NCI-H2227 treated with DMSO at 0.1 percent for 48 hours (cell line): Measurements from ENCODE around the gene CCKAR.

Experiments
- DNase-seq: peaks from one replicate; lab custom pipeline; 2025; lab: John Stamatoyannopoulos, UW

CCKAR gene

GRCh38 chr4:26490960-26491284 lies 638 bp upstream of the CCKAR start:
- DNase-seq, result no peak

DNA sequence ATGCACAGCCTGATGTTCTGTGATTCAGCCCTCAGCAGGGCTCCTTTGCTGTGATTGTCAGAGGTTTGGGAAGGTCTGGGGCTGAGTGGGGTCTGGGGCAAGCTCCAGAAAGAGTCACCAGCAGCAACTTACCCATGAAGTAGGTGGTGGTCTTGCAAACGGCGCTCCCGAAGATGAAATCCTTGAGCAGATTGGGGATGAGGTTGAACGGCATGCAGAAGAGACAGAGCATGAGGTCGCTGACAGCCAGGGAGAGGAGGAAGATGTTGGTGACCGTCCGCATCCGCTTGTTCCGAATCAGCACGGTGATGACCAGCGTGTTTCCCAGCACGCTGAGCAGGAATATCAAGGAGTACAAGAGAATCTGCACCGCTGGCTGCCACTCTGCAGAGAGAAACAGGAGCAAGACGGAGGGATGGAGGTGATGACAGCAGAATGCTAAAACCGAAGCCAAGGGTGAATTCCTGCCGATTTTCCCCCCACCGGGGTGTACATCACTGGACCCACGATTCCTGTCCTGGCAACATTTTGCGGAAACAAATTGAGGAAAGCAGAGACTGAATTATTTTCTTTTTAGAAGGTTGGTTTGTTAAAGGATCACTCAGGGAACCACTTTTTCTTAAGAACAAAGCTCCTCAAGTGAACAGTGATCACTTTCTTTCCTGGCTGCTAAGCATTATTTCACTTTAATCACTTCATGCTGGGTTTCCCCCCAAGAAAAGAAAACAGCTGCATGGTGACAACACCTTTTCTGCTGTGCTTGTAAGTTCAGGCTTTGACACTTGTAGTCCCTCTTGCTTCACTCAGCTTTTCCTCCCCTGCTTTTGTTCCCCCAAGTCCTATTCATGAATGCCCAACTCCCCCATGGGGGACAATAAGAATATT lies 941 bp downstream of the CCKAR start:
- no peak for DNase-seq

- DNase-seq, result no peak
Measured at GRCh38 chr4:26485684-26486083, 4.6 kb downstream of the CCKAR start.

DNA sequence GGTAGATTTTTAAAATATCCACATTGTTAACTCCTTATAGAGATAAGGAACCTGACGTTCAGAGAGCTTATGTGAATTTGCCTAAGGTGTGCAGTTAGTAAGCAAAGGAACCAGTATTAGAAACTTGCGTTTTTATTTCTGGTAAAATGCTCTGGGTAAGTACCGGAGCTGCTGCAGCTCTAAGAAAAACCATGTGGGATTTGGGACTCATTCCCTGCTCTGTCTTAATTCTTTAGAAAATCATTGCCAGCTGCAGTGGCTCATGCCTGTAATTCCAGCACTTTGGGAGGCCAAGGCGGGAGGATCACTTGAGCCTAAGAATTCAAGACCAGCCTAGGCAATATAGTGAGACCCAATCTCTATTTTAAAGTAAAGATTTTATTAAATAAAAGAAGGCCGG lies 5.8 kb downstream of the CCKAR start:
- no peak for DNase-seq

DNA sequence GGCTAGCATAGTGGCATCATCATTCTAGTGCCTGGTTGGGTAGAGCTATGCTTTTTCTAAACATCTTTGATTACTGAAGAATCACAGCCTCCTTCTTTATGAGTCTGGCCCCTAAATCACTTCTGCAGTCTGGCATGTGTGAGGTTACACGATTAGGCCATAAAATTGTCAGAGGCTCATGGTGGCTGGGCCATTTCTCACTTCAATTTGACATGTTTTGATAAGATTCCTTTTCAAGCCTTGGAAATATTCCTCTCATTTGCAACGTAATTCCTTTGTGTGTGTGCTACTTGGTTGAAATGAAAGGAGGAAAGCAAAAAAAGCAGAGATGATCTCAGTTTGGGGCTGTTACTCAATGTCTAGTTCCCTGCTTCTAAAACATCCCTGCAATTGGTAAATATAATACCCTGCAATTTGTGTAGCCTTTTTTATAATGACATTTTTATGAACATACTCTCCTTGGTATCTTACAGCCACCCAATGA lies 6.2 kb downstream of the CCKAR start:
- DNase-seq, result no peak

DNA sequence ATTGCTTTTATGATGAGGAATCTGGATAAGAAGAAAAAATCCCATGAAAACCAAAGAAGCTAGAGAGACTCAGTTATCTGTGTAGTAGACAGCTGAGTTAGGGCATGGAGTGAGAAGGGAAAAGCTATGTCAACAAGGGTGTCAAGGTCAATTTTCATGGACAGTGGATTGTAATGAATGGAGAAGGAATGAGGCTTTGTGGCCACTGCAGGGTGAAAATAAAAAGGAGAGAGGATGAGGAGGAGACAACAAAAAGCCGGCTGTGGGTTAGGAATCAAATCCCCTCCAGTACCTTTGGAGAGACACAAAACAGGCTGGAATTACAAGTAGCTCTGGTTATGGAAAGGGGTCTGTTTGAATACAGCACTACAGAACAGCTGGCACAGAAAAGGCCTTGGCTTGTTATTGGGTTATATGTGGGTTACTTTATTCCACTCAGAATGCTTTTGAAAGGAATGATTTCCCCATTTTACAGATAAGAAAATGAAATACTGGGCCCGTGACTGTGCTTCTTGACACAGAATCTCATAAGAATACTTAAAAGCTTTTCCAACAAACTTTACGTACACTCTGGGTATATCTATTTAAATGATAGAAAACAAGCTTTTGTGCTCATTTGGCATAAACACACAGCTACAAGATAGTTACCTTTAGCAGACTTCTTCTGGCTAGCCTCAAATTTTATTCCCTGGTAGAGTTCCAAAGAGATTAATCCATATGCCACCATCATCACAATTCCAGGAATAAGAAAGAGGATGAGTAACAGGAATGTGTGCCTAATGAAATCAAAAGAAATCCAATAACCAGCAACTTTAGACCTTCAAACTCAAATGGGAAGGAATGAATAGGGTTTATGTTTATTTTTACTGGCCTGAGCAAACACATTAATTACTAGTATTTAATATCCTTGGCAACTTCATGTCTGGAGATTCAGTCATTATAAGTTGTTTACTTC lies 7.5 kb downstream of the CCKAR start:
- DNase-seq, result no peak

GRCh38 chr4:26478330-26478729 lies 12.0 kb downstream of the CCKAR start:
- DNase-seq, result no peak

DNA sequence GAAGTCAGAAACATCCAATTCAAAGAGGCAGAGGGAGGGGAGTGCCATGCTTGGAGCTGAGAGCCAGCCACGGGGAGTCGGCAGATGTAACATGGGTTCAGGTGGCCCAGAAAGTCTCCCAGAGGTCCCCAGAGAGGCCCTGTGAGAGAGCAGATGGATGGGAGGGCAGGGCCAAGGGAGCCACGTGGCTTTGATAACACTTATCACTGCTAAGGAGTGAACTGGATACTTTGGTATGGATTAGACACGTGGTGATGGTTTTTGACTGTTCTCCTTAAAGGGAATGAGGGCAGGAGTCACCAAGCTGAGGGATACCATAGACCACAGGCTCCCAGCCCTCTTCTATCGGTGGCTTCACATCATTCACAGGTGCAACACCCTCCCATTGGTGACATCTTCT lies 13.7 kb downstream of the CCKAR start:
- no peak for DNase-seq

DNA sequence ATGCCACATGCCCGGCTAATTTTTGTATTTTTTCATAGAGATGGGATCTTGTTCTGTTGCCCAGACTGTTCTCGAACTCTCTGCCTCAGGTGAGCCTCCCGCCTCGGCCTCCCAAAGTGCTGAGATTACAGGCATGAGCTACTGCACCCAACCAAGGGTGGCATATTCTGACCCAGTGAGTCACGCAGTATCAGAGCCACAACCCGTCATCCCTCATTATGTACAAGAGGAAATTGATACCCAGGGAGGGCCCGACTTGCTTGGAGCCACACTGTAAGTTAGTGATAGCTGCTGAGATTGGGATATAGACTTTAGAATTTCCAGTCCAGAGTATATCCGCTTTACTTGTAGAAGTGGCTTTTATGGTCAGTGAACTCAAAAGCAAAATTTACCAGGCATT lies 14.6 kb downstream of the CCKAR start:
- no peak for DNase-seq

- no peak for DNase-seq
Measured at GRCh38 chr4:26474551-26474950, 15.7 kb downstream of the CCKAR start.

- DNase-seq, result no peak
Measured at GRCh38 chr4:26473893-26474292, 16.4 kb downstream of the CCKAR start.

DNA sequence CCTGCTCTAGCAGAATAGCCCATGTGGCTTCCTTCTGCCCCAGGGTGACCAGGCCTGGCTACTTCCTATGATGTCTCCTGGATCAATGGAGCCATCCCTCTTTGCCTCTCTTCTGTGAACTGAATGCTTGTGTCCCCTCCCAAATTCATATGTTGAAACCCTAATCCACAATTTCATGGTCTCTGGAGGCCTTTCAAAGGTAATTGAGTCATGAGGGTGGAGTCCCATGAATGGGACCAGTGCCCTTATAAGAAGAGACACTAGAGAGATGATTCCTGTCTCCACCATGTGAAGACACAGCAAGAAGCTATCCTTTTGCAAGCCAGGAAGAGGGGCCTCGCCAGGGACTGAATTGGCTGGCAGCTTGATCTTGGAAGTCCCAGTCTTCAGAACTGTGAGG lies 18.4 kb downstream of the CCKAR start:
- no peak for DNase-seq

GRCh38 chr4:26468977-26469376 lies 21.3 kb downstream of the CCKAR start:
- DNase-seq, result no peak

DNA sequence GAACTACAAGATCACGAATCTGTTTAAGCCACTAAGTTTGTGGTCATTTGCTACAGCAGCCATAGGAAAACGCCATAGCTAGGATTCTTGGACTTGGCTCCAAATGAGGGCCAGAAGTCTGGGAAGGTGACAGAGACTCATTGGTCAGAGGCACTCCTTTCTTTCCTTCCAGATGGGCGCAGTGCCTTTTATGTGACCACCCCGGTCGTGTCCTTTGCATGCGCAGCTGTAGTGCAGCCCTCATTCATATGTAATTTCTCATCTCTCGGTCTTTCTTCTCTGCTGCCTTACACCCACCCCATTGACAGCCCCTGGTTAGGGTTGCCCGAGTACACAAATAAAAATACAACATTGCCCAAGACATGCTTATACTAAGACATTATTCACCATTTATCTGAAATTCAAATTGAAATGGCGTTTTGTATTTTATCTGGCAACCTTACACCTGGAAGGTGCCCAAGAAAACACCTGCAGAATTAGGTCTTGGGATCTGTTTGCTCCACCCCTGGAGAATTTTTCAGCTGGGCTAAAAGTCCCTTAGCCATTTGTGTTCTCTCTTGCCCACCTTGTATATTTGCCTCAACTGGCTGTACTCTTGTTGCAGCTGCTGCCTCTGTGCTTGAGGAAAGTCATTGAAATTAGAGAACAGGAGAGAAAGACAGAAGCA lies 21.9 kb downstream of the CCKAR start:
- DNase-seq, result no peak

DNA sequence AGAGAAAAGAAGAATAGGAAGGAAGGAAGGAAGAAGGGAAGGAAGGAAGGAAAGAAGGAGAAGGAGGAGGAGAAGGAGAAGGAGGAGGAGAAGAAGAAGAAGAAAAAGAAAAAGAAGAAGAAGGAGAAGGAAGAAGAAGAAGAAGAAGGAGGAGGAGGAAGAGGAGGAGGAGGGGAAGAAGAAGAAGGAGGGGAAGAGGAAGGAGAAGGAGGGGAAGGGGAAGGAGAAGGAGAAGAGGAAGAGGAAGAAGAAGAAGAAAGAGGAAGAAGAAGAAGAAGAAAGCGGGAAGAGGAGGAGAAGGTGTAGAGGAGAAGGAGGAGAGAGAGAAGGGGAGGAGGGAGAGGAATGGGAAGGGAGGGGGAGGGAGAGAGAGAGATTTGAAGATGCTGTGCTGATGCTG lies 22.6 kb downstream of the CCKAR start:
- DNase-seq, result no peak

DNA sequence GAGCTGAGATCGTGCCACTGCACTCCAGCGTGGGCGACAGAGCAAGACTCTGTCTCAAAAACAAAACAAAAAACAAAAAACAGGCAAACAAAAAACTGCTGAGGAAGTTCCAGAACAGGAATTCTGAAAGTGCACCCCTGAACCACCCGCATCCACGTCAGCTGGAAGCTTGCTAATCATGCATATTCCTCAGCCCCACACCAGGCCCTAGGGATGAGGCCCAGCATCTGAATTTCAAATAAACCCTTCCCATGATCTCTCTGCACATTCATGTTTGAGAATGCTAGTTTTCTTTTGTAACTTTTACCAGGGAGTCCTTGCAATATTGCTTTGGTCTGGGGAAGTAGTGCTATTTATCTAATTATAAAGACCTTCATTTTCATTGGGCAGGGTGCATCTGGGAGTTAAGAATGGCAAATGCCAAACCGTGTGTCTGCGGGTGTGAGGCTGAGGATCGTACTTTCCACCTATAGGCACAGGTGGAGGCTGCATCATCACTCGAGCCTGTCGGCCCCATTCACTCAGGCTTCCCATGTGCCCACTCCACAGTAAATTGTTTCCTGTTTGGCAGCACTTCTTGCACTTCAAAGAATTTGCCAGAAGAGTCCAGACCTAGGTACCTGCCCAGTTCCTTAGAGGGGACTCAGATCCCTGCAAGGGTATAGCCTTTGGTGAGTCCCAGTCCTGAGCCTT lies 23.6 kb downstream of the CCKAR start:
- no peak for DNase-seq

DNA sequence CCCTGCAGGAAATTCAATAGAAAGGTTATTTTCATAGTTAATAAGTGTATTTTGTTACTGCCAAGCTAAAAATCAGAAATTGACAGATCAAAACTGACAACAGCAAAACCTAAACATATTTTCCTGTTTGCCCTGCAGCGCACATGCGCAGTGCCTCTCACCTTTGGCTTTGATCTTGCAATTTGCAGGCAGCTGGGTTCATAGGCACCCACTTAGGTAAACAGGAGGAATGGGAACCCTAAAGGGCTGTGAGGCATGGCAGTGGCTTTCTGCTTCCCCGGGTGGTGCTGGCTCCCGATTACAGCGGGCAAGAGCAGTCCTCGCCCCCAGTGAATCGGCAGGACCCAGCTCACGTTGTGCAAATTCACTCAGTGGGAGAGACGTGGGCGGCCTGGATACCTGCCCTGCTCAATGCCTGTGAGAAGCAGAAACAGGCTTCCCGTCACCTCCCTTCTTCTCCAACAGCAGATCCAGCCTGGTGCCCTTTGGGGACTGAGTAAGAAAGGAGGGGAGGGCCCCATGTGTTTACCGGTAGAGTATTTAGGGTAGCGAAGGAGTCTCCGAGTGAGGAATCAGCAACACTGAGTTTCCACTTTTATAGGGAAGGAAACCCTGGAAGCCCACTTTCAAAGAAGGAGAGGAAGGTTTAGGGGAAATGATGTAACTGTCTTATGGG lies 25.7 kb downstream of the CCKAR start:
- no peak for DNase-seq

- no peak for DNase-seq
Measured at GRCh38 chr4:26463386-26463785, 26.9 kb downstream of the CCKAR start.

- DNase-seq, result no peak
Measured at GRCh38 chr4:26462874-26463273, 27.4 kb downstream of the CCKAR start.

- no peak for DNase-seq
Measured at GRCh38 chr4:26459756-26460530, 30.3 kb downstream of the CCKAR start.
